IMR-90 (cell line): ENCODE measurements around the gene FRMD5. TPM values are rescaled to one million over a fixed set of nuclear protein-coding genes. Genes with fewer than 3 reads are reported as not detected.

Source experiments
- ATAC-seq: fragments of 200-7000 bp; cut with Tn5 transposase; 2 replicates; pipeline ENCODE4 v1.9.1; 2020; ENCODE audit warnings: low read depth, mild to moderate bottlenecking, moderate library complexity
- BruUV-seq: library from RNA; stranded (reverse); fragments of 400-500 nt; replicated peaks from 2 replicates; lab custom pipeline; 2021; lab: Mats Ljungman, UMichigan
- CTCF ChIA-PET: fragments of 300-600 bp; formaldehyde crosslinking; extraction: SDS; loops from one replicate; lab custom pipeline; 2021; ENCODE audit warnings: antibody characterized with exemption; lab: Yijun Ruan, JAX
- POLR2A ChIA-PET: fragments of 300-600 bp; sonication (Branson Sonifier 250); formaldehyde crosslinking; loops from one replicate; lab custom pipeline; 2022; ENCODE audit warnings: antibody characterized with exemption; ENCODE audit not compliant: unreplicated experiment; lab: Charles Lee
- DNase-seq: peaks from one replicate; pipeline ENCODE4 v3.0.0; 2013
- H2AFZ ChIP-seq: replicated peaks from 2 replicates; pipeline ENCODE3; 2013; ENCODE audit warnings: low read length, mild to moderate bottlenecking; ENCODE audit not compliant: poor library complexity
- H2AK5ac ChIP-seq: 2 replicates; pipeline ENCODE4 v1.6.1; 2013; ENCODE audit warnings: low read depth, low read length, inconsistent platforms
- H2AK9ac ChIP-seq: replicated peaks from 2 replicates; pipeline ENCODE3; 2013; ENCODE audit warnings: mild to moderate bottlenecking, low read depth, low read length, moderate library complexity; ENCODE audit not compliant: poor library complexity
- H2BK120ac ChIP-seq: 2 replicates; pipeline ENCODE4 v1.6.1; 2013; ENCODE audit warnings: low read depth, low read length, inconsistent platforms
- H2BK15ac ChIP-seq: 3 replicates; pipeline ENCODE4 v1.6.1; 2013; ENCODE audit warnings: low read depth, low read length, inconsistent platforms
- H2BK20ac ChIP-seq: 2 replicates; pipeline ENCODE4 v1.6.1; 2013; ENCODE audit warnings: low read depth, mild to moderate bottlenecking, inconsistent platforms, low read length, moderate library complexity
- H2BK5ac ChIP-seq: 2 replicates; pipeline ENCODE4 v1.6.1; 2013; ENCODE audit warnings: mild to moderate bottlenecking, low read depth, low read length, inconsistent platforms; ENCODE audit not compliant: poor library complexity, severe bottlenecking
- H3K14ac ChIP-seq: replicated peaks from 2 replicates; pipeline ENCODE4 v1.6.1; 2013; ENCODE audit warnings: low read depth, low read length, inconsistent platforms
- H3K18ac ChIP-seq: 2 replicates; pipeline ENCODE4 v1.6.1; 2013; ENCODE audit warnings: low read depth, low read length, control low read depth
- H3K23ac ChIP-seq: 2 replicates; pipeline ENCODE4 v1.6.1; 2013; ENCODE audit warnings: low read depth, low read length, inconsistent platforms
- H3K27ac ChIP-seq: 2 replicates; pipeline ENCODE4 v1.5.1; 2013; ENCODE audit warnings: mild to moderate bottlenecking, control low read depth, low read length; ENCODE audit not compliant: insufficient read depth
- H3K27me3 ChIP-seq: 2 replicates; pipeline ENCODE4 v1.6.1; 2013; ENCODE audit warnings: low read length; ENCODE audit not compliant: control insufficient read depth, insufficient read depth
- H3K36me3 ChIP-seq: 2 replicates; pipeline ENCODE4 v1.6.1; 2013; ENCODE audit warnings: low read length, mixed read lengths; ENCODE audit not compliant: control insufficient read depth, insufficient read depth
- H3K4ac ChIP-seq: 2 replicates; pipeline ENCODE4 v1.6.1; 2013; ENCODE audit warnings: low read depth, low read length, inconsistent platforms
- H3K4me1 ChIP-seq: 2 replicates; pipeline ENCODE4 v1.6.1; 2013; ENCODE audit warnings: low read length, mixed read lengths; ENCODE audit not compliant: control insufficient read depth, insufficient read depth
- H3K4me2 ChIP-seq: 2 replicates; pipeline ENCODE4 v1.6.1; 2013; ENCODE audit warnings: low read depth, mild to moderate bottlenecking, control low read depth, low read length, moderate library complexity
- H3K4me3 ChIP-seq: 2 replicates; pipeline ENCODE4 v1.5.1; 2013; ENCODE audit warnings: low read depth, mild to moderate bottlenecking, control low read depth, low read length, moderate library complexity; ENCODE audit not compliant: insufficient read depth
- H3K56ac ChIP-seq: 2 replicates; pipeline ENCODE4 v1.6.1; 2013; ENCODE audit warnings: low read length, inconsistent platforms; ENCODE audit not compliant: insufficient read depth; ENCODE audit errors: extremely low read depth
- H3K79me1 ChIP-seq, 2 experiments: 2 replicates each; pipeline ENCODE4 v1.6.1; 2013; ENCODE audit warnings: low read length in 2 of 2, inconsistent platforms in 1 of 2, low read depth in 1 of 2
- H3K9ac ChIP-seq: 2 replicates; pipeline ENCODE4 v1.6.1; 2013; ENCODE audit warnings: low read depth, low read length, control low read depth
- H3K9me1 ChIP-seq: 2 replicates; pipeline ENCODE4 v1.6.1; 2013; ENCODE audit warnings: low read length, inconsistent platforms; ENCODE audit not compliant: insufficient read depth
- H3K9me3 ChIP-seq: 2 replicates; pipeline ENCODE4 v1.6.1; 2013; ENCODE audit warnings: low read length; ENCODE audit not compliant: control insufficient read depth, insufficient read depth
- H4K20me1 ChIP-seq: 2 replicates; pipeline ENCODE4 v1.6.1; 2013; ENCODE audit warnings: low read length, inconsistent platforms; ENCODE audit not compliant: insufficient read depth
- H4K5ac ChIP-seq: 2 replicates; pipeline ENCODE4 v1.6.1; 2013; ENCODE audit warnings: mild to moderate bottlenecking, low read depth, low read length, control low read depth
- H4K8ac ChIP-seq, 2 experiments: 2 replicates each; pipeline ENCODE4 v1.6.1; 2013; ENCODE audit warnings: low read depth in 2 of 2, low read length in 2 of 2, control low read depth in 1 of 2, inconsistent platforms in 1 of 2
- H4K91ac ChIP-seq: 2 replicates; pipeline ENCODE4 v1.6.1; 2013; ENCODE audit warnings: low read depth, low read length, inconsistent platforms; ENCODE audit not compliant: insufficient read depth
- BHLHE40 ChIP-seq: fragments of 150-350 bp; IDR thresholded peaks from 2 replicates; pipeline ENCODE4 v1.6.1; 2016; ENCODE audit warnings: mild to moderate bottlenecking, low read depth, low read length
- CEBPB ChIP-seq: IDR thresholded peaks from 2 replicates; pipeline ENCODE4 v1.6.1; 2012; ENCODE audit warnings: low read depth, low read length, improper control_type of control experiment
- CHD1 ChIP-seq: IDR thresholded peaks from 2 replicates; pipeline ENCODE4 v1.6.1; 2012; ENCODE audit warnings: low read depth, low read length, improper control_type of control experiment
- FOS ChIP-seq: fragments of 150-350 bp; IDR thresholded peaks from 2 replicates; pipeline ENCODE4 v1.6.1; 2016; ENCODE audit warnings: low read depth, low read length
- MAFK ChIP-seq: IDR thresholded peaks from 2 replicates; pipeline ENCODE4 v1.6.1; 2012; ENCODE audit warnings: low read depth, low read length, improper control_type of control experiment
- MAZ ChIP-seq: IDR thresholded peaks from 2 replicates; pipeline ENCODE4 v1.6.1; 2012; ENCODE audit warnings: low read depth, mild to moderate bottlenecking, low read length, improper control_type of control experiment, moderate library complexity, borderline replicate concordance
- MXI1 ChIP-seq: IDR thresholded peaks from 2 replicates; pipeline ENCODE4 v1.6.1; 2012; ENCODE audit warnings: low read depth, mild to moderate bottlenecking, low read length, moderate library complexity, borderline replicate concordance
- NFE2L2 ChIP-seq: fragments of 150-350 bp; IDR thresholded peaks from 2 replicates; pipeline ENCODE4 v1.6.1; 2016; ENCODE audit warnings: low read depth, mild to moderate bottlenecking, low read length
- POLR2A ChIP-seq: IDR thresholded peaks from 2 replicates; pipeline ENCODE4 v1.6.1; 2012; ENCODE audit warnings: mild to moderate bottlenecking, low read depth, low read length
- RAD21 ChIP-seq: IDR thresholded peaks from 2 replicates; pipeline ENCODE4 v1.6.1; 2012; ENCODE audit warnings: low read length, improper control_type of control experiment
- RCOR1 ChIP-seq: IDR thresholded peaks from 2 replicates; pipeline ENCODE4 v1.6.1; 2012; ENCODE audit warnings: mild to moderate bottlenecking, low read length, improper control_type of control experiment; ENCODE audit not compliant: insufficient replicate concordance
- RFX5 ChIP-seq: IDR thresholded peaks from 2 replicates; pipeline ENCODE4 v1.8.0; 2012; ENCODE audit warnings: low read depth, mild to moderate bottlenecking, low read length, moderate library complexity
- SMC3 ChIP-seq: fragments of 150-350 bp; IDR thresholded peaks from 2 replicates; pipeline ENCODE4 v1.6.1; 2016; ENCODE audit warnings: low read depth, mild to moderate bottlenecking, antibody characterized with exemption, low read length, moderate library complexity
- WGBS, 2 experiments: methylation state at CpG; one replicate each; pipeline versions ENCODE4 v1.1.5 to v1.1.7; 2013; ENCODE audit warnings: missing lambda C conversion rate in 2 of 2; ENCODE audit not compliant: insufficient read length in 1 of 2; ENCODE audit errors: extremely low coverage in 2 of 2; 5-methylcytosine and 5-hydroxymethylcytosine counted together
- dilution Hi-C: fragments of 300-500 bp; cut with HindIII; formaldehyde crosslinking; loops from one replicate; pipeline ENCODE4 v1.14.3; 2018; ENCODE audit warnings: low sequenced_read_pairs; ENCODE audit not compliant: unreplicated experiment
- in situ Hi-C: fragments of 300-500 bp; cut with MboI; formaldehyde crosslinking; loops from 3 replicates; pipeline ENCODE4 v1.14.3; 2019; ENCODE audit warnings: low sequenced_read_pairs, inconsistent platforms, mixed read lengths
- intact Hi-C: fragments of 100-400 bp; cut with micrococcal nuclease; formaldehyde crosslinking; loops from 2 replicates; pipeline ENCODE4 v1.10.0; 2022
- polyA plus RNA-seq, 3 experiments: library from polyadenylated mRNA; depleted of rRNA; stranded (reverse); fragments of >200 nt; gene quantifications; 2 replicates each; pipeline ENCODE4 v1.2.3, GENCODE V29; 2012; ENCODE audit warnings: low replicate concordance in 1 of 3
- total RNA-seq: library from RNA; depleted of rRNA; stranded (reverse); fragments of >200 nt; gene quantifications from 2 replicates; pipeline ENCODE4 v1.2.3, GENCODE V29; 2012
- TF ChIP-seq, protein P1 (sequence below): fragments of 150-350 bp; IDR thresholded peaks from 2 replicates; pipeline ENCODE4 v1.6.1; 2017; ENCODE audit warnings: mild to moderate bottlenecking, antibody characterized with exemption, low read length, low read depth
- TF ChIP-seq, protein P2 (sequence below): conservative IDR thresholded peaks from 2 replicates; pipeline ENCODE4 v1.5.1; 2012; ENCODE audit warnings: mild to moderate bottlenecking, low read depth, low read length, improper control_type of control experiment
- TF ChIP-seq, protein P3 (sequence below): fragments of 150-350 bp; IDR thresholded peaks from 2 replicates; pipeline ENCODE4 v1.6.1; 2016; ENCODE audit warnings: low read depth, mild to moderate bottlenecking, low read length, moderate library complexity, borderline replicate concordance

Gene FRMD5
- total and polyA plus RNA-seq, 2 of the 4 experiments (the other 2 are of a cell fraction): 4.1 to 5.4 TPM

DNA sequence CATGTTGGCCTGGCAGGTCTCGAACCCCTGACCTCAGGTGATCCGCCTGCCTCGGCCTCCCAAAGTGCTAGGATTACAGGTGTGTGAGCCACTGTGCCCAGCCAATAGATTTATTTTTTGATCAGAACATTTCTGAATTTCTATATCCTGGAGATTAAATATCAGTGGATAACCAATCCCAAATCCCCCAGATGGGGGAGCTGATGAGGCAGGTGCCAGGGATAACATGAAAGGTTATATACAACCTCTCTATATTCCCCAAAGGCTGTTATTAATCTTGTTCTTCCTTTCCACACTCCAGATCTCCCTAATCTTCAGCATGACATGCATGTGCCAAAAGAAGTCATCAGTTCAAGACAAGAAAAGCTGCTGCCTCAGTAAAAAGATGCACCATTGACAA is 256.0 kb downstream of the FRMD5 start:
- in situ Hi-C loops: no loop called here
- ChIA-PET CTCF (interaction anchor here (1.3 to 1.4 kb wide), 3 partner anchors 23 to 127 kb away, joined by 3 to 9 read pairs (median 3); no protein-coding TSS in a partner anchor), POLR2A (no interaction called here)
- H3K56ac ChIP-seq: no peak overlapping the region
- H3K9me1 ChIP-seq: 0 out of 2 replicates have a peak, but pooled peaks cover 3% of the 10 kb centered on the region
- no peak overlapping the region for H4K91ac ChIP-seq
- no peak overlapping the region for H3K14ac ChIP-seq
- no peaks in the 10 kb centered on the region for H3K9me3 ChIP-seq
- peaks cover 2% of the 10 kb centered on the region; the same call in 1 of the 2 replicates for H3K4me1 ChIP-seq
- H2AK5ac ChIP-seq: no peak overlapping the region
- no peak overlapping the region for H2BK20ac ChIP-seq
- no peaks in the 10 kb centered on the region for H3K79me1 ChIP-seq
- no peak overlapping the region for H2AK9ac ChIP-seq
- H2BK5ac ChIP-seq: no peak overlapping the region
- H4K20me1 ChIP-seq: no peaks in the 10 kb centered on the region
- no peak overlapping the region for H3K18ac ChIP-seq
- no peak overlapping the region for H3K27ac ChIP-seq
- no peak overlapping the region for H2BK15ac ChIP-seq
- dilution Hi-C loops: no loop called here
- no peak overlapping the region for H3K4me2 ChIP-seq
- TF ChIP-seq POLR2A (no peak), SMC3 (peak; percentile 79), NFE2L2 (no peak), RCOR1 (no peak), MAFK (no peak), MXI1 (no peak), CEBPB (no peak), CHD1 (no peak), MAZ (no peak), RFX5 (no peak), RAD21 (peak; percentile 67), BHLHE40 (no peak), FOS (no peak)
- TF ChIP-seq, protein P1, sequence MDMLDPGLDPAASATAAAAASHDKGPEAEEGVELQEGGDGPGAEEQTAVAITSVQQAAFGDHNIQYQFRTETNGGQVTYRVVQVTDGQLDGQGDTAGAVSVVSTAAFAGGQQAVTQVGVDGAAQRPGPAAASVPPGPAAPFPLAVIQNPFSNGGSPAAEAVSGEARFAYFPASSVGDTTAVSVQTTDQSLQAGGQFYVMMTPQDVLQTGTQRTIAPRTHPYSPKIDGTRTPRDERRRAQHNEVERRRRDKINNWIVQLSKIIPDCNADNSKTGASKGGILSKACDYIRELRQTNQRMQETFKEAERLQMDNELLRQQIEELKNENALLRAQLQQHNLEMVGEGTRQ: no peak
- TF ChIP-seq, protein P2, sequence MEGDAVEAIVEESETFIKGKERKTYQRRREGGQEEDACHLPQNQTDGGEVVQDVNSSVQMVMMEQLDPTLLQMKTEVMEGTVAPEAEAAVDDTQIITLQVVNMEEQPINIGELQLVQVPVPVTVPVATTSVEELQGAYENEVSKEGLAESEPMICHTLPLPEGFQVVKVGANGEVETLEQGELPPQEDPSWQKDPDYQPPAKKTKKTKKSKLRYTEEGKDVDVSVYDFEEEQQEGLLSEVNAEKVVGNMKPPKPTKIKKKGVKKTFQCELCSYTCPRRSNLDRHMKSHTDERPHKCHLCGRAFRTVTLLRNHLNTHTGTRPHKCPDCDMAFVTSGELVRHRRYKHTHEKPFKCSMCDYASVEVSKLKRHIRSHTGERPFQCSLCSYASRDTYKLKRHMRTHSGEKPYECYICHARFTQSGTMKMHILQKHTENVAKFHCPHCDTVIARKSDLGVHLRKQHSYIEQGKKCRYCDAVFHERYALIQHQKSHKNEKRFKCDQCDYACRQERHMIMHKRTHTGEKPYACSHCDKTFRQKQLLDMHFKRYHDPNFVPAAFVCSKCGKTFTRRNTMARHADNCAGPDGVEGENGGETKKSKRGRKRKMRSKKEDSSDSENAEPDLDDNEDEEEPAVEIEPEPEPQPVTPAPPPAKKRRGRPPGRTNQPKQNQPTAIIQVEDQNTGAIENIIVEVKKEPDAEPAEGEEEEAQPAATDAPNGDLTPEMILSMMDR: peak; percentile 61
- TF ChIP-seq, protein P3, sequence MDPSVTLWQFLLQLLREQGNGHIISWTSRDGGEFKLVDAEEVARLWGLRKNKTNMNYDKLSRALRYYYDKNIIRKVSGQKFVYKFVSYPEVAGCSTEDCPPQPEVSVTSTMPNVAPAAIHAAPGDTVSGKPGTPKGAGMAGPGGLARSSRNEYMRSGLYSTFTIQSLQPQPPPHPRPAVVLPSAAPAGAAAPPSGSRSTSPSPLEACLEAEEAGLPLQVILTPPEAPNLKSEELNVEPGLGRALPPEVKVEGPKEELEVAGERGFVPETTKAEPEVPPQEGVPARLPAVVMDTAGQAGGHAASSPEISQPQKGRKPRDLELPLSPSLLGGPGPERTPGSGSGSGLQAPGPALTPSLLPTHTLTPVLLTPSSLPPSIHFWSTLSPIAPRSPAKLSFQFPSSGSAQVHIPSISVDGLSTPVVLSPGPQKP: no peak
- H3K27me3 ChIP-seq: no peaks in the 10 kb centered on the region
- ATAC-seq (no peak), DNase-seq (peak; percentile 33)
- no CpG with 5 or more reads among the region's 3 CpGs for WGBS, 2 experiments
- no TSS peak for BruUV-seq
- H2BK120ac ChIP-seq: no peak overlapping the region
- no peaks in the 10 kb centered on the region for H3K36me3 ChIP-seq
- no peak overlapping the region for H3K4ac ChIP-seq
- H4K8ac ChIP-seq: no peak overlapping the region
- no peak overlapping the region for H4K5ac ChIP-seq
- no peak overlapping the region for H3K23ac ChIP-seq
- no peak overlapping the region for H3K4me3 ChIP-seq
- H3K9ac ChIP-seq: no peak overlapping the region
- H2AFZ ChIP-seq: no peak overlapping the region
- intact Hi-C loops: loop anchor here (1.0 kb wide), 1 partner anchor 280 kb away; no protein-coding TSS in a partner anchor
